GM18520 (cell line): ENCODE measurements around the gene MYO7B.

Source experiments
- ATAC-seq: cut with Tn5 transposase; IDR thresholded peaks from one replicate; pipeline ENCODE4 v1.9.1; 2021; ENCODE audit not compliant: unreplicated experiment

Gene MYO7B

GRCh38 chr2:127585270-127585807 lies 49.9 kb downstream of the MYO7B start:
- no peak for ATAC-seq

DNA sequence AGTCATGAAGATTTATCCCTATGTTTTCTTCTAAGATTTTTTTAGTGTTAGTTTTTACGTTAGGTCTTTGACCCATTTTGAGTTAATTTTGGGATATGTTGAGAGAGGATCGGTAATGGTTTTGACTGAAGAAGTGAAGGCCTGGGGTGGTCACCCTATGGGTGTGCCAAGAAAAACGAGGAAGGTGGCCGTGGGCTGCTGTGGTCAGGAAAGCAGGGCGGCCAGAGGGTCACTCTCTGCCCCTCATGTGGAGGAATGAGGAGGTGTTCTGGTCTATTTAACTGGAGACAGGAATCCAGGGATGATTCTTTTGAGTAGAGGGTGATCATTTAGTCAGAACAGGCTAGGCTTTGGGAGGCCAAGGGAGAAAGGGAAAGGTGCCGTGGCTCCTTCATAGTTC lies 50.7 kb downstream of the MYO7B start:
- ATAC-seq: no peak

GRCh38 chr2:127586746-127587295 lies 51.3 kb downstream of the MYO7B start:
- ATAC-seq: no peak

DNA sequence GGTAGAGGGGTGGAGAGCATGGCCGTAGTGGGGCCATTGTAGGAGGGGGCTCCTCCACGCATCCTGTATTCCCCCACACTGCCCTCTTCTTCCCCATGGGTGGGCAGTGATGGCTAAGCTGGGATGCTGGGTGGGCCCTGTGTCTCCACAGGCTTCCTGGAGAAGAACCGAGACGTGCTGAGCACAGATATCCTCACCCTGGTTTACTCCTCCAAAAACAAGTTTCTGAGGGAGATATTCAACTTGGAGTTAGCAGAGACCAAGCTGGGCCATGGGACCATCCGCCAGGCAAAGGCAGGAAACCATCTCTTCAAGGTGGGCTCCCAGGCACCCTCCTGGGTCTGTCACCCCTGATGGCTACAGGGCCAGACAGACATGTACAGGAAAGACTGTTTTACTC lies 52.8 kb downstream of the MYO7B start:
- ATAC-seq: no peak

GRCh38 chr2:127589358-127589757 lies 53.9 kb downstream of the MYO7B start:
- ATAC-seq: no peak

GRCh38 chr2:127589841-127590240 lies 54.4 kb downstream of the MYO7B start:
- ATAC-seq: no peak

DNA sequence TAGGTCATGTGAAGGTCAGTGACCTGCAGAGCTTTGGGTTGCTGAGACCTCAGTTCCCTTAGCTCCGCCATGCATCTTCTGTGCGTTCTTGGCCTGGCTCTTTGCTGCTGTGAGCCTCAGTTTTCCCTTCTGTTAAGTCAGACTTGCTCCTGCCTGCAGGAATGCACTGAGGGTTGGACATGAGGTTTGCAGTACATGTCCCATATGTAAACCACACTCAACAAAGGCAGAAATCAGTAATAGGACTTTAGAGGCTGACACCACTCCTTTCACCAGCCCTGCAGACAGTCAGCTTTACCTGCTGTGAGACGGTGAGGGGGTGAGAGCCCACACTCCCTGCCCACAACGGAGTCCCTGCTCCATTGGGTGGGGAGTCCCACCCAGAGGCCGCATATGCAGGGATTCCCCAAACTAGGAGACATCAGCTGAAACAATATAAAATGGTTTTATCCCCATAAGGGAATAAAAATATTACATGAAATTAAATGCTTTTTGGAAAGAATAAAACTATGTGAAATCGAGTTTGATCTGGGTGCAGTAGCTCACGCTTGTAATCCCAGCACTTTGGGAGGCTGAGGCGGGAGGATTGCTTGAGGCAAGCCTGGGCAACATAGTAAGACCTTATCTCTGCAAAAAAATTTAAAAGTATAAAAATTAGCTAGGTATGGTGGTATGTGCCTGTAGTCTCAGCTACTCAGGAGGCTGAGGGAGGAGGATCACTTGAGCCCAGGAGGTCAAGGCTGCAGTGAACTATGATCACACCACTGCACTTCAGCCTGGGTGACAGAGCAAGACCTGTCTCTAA lies 55.1 kb downstream of the MYO7B start:
- no peak for ATAC-seq

DNA sequence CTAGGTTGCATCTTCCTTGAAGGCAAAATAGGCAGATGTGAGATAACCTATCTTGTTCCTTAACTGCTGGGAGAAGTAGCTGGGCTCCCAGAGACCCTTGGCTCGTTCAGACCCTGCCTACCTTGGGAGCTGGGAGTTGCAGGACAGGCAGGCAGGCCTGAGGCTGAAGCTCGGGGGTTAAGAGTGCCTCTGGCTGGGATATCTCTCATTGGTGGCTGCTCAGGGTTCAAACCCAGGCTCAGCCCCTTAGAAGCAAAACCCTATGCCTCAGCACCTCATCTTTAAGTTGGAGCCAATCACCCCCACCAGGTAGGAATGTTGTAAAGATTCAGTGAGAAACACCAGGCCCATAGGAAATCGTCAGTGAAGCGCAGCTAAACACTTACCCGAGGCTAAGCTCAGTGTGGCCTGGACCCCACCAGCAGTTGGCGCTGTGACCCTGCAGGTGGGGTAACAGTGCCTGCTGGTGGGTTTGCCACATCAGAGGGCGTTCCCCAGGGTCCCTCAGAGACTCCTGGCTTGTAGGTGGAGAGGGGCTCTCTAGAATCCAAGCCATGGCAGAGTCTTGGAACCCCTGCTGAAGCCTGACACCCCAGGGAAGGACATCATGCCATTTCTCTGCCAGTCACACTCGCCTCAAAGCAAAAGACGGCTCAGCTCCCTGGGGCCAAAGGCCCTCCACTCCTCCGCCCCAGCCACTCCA lies 55.9 kb downstream of the MYO7B start:
- peak; percentile 50 for ATAC-seq

DNA sequence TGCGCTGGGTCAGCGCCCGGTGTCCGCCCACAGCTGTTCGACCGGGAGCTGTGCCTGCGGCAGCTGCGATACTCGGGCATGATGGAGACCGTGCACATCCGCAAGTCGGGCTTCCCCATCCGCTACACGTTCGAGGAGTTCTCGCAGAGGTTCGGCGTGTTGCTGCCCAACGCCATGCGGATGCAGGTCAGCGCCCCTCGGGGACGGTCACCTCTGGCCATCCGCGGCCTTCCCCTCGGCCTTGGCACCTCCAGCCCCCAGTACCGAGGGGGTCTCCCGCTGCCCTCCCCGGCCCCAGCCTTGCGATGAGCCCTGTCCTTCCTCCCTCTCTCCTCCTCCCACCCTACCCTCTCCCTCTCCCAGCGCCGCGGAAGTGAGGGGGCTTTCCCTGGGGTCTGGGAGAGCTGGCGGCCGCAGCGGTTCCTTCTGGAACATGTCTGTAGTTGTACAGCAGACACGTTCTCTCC lies 57.3 kb downstream of the MYO7B start:
- no peak for ATAC-seq

DNA sequence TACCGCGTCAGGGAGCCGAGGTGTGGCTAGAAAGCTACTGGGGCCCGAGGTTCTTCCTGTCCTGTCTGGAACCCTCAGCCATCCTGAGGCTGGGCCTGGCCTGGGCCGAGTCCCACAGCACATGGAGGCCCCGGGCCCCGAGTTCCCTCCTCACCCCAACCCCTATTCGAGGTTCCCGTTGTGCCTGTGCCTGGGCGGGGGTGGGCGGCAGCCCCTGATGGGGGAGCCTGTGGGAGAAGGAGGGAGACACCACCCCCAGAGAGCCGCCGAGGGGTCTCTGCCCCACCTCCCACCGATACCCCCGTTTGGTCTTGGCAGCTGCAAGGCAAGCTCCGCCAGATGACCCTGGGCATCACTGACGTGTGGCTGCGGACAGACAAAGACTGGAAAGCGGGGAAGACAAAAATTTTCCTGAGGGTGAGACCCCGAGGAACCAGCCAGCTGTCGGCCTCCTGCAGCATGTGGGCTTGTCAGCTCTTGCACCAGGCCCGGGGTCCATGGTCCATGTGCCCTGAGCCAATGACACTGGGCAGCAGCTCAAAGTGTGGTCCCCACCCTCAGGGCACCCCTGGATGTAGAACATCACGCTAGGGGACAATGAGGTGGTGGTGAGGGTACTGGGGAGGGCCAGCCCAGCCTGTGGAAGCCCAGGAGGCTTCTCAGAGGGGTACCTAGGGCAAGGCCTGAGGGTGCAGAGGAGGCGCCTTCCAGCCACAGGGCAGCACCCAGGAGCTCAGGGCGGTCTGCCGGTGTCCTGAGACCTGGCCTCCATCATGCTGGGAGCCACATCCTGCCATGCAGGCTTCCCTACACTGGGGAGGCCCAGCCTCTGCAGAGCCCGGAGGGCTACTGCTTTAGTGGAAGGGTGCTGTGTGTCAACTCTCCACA lies 58.0 kb downstream of the MYO7B start:
- no peak for ATAC-seq

DNA sequence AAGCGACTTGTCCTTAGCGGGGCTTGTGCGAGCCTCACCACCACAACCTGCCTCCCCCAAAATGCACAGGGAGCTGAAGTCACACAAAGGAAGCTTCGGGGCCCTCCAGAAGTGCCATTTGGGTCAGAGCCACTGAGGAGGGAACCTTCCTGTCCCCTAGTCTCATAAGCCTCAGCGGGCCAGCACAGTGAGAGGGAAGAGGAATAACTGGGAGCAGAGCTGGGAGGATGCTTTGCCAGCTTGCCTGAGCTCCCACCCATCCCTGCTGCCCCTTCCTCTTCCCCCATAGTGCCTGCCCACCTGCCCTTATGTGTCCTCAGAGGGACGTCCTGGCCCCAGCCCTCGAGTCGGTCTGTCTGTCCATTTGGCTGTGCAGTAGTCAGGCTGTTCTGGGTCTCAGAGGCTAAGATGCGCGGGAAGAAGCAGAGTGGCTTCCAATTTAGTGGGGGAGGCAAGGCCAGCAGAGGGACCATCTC lies 58.7 kb downstream of the MYO7B start:
- no peak for ATAC-seq

GRCh38 chr2:127596311-127597045 lies 61.0 kb downstream of the MYO7B start:
- ATAC-seq: no peak

DNA sequence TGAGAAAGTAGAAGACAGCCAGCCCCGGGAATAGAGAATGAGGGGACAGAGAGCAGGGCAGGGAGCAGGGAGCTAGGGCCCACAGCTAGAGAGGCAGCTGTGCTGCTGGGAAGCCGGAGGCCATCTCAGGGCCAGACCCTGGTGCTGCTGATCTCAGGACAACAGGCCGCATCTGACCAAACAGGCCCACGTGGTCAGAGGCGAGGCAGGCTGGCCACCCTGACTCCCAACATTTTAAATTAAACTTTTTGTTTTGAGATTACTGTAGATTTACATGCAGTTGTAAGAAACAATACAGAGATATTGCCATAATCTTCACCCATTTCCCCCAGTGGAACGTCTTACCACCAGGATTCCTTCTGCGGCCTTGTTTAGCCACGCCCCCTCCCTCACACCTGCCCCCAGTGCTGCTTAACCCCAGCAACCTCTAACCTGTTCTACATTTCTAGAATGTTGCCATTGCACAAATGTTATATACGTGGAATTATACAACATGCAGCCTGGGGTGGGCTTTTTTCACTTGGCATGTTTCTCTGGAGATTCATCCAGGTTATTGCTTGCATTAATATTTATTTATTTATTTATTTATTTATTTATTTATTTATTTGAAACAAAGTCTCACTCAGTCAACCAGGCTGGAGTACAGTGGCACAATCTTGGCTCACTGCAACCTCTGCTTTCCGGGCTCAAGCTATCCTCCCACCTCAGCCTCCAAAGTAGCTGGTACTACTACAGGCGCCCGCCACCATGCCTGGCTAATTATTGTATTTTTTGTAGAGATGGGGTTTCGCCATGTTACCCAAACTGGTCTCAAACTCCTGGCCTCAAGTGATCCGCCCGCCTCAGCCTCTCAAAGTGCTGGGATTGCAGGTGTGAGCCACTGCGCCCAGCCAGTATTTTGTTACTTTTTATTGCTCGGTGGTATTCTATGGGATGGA lies 61.8 kb downstream of the MYO7B start:
- ATAC-seq: no peak

DNA sequence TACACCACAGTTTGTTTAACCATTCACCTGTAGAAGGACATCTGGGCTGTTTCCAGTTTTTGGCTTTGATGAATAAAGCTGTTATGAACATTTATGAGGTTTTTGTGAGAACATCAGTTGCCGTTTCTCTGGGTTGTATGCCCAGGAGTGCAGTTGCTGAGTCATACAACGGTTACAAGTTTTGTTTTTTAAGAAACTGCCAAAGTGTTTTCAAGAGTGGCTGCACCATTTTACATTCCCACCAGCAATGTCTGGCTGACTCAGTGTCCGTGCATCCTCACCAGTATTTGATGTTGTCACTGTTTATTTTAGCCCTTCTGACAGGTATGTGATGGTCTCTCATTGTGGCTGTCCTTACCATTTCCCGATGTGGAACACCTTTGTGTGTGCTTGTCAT lies 62.5 kb downstream of the MYO7B start:
- ATAC-seq: no peak

DNA sequence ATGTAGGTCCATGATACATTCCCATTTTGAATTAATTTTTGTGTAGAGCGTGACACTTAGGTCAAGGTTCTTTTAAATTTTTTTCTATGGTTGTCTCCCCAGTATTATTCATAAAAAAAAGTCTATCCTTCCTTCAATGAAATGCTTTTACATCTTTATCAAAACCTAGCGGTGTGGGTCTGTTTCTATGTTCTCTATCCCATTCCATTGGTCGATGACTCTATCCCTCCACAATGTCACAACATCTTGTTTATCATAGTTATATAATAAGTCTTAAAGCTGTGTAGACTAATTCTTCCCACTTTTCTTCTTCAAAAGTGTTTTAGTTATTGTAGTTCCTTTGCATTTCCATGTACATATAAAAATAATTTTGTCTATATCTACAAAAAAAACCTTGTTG lies 63.2 kb downstream of the MYO7B start:
- no peak for ATAC-seq

- ATAC-seq: no peak
Measured at GRCh38 chr2:127599211-127599610, 63.7 kb downstream of the MYO7B start.

- no peak for ATAC-seq
Measured at GRCh38 chr2:127604986-127605385, 69.5 kb downstream of the MYO7B start.

DNA sequence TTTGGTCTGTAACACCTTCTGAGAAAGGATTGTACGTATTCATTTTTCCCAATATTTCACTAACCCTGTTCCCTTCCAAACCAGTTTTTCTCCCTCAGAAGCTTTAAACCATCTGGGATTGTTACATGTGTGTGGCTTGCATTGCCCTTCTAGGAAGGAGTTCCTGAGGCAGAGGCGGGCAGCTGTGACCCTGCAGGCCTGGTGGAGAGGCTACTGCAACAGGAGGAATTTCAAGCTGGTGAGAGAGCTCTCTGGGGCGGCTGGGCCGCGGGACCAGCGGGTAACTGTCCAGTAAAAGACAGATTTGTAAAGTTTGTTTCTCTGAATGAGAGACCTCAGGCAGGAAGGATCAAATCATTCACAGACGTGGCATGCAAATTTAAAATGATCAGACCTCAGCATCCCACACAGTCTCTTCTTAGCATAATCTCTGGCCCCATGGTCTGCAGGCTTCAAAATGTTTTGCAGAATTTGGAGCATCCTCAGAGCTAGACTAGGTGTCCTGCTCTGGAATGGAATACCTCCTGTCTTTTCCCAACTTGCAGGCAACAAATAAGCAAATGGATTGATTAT lies 70.3 kb downstream of the MYO7B start:
- ATAC-seq: no peak
